HEK293 (cell line): ENCODE results near the gene SLC18A3.

ENCODE experiments used
- CTCF ChIA-PET: fragments of 350-600 bp; formaldehyde crosslinking; extraction: SDS; loops from one replicate; lab custom pipeline; 2021; ENCODE audit warnings: antibody characterized with exemption; lab: Yijun Ruan, JAX
- POLR2A ChIA-PET: fragments of 300-600 bp; formaldehyde crosslinking; extraction: SDS; loops from one replicate; lab custom pipeline; 2020; ENCODE audit warnings: antibody characterized with exemption, inconsistent platforms; lab: Yijun Ruan, JAX
- H3K27ac ChIP-seq: fragments of 200-500 bp; sonication (Bioruptor generic); 2 replicates; pipeline ENCODE4 v1.5.1; 2014; ENCODE audit warnings: low read depth, low read length, control low read depth, inconsistent platforms; ENCODE audit errors: extremely low read depth
- H3K36me3 ChIP-seq, 2 experiments: fragments of 200-500 bp in 1 of 2; sonication (Bioruptor generic) in 1 of 2; 1 replicate in 1 of 2; 2 replicates in 1 of 2; pipeline ENCODE4 v1.5.1; 2014 to 2017; ENCODE audit warnings: inconsistent platforms in 2 of 2, low read length in 2 of 2; ENCODE audit not compliant: control insufficient read depth in 2 of 2, insufficient read depth in 1 of 2
- H3K4me1 ChIP-seq: fragments of 200-500 bp; sonication (Bioruptor generic); 2 replicates; pipeline ENCODE4 v1.5.1; 2014; ENCODE audit warnings: mild to moderate bottlenecking, low read length, inconsistent platforms; ENCODE audit not compliant: control insufficient read depth, insufficient read depth
- H3K4me3 ChIP-seq: 2 replicates; pipeline ENCODE4 v1.5.1; 2011; ENCODE audit warnings: low read depth, mild to moderate bottlenecking, control low read depth, low read length, moderate library complexity
- H3K9me3 ChIP-seq: fragments of 200-500 bp; sonication (Bioruptor generic); 2 replicates; pipeline ENCODE4 v1.5.1; 2014; ENCODE audit warnings: low read depth, low read length, inconsistent platforms; ENCODE audit not compliant: control insufficient read depth, insufficient read depth
- BCL11A ChIP-seq: fragments of 450-650 bp; formaldehyde crosslinking; IDR thresholded peaks from 2 replicates; pipeline ENCODE4 v1.5.1; 2016; ENCODE audit warnings: low read depth, missing biosample characterization, missing genetic modification characterization
- HOXC10 ChIP-seq: sonication (generic); formaldehyde crosslinking; IDR thresholded peaks from 2 replicates; pipeline ENCODE4 v1.8.1; 2023; ENCODE audit warnings: mild to moderate bottlenecking, missing genetic modification reagents
- KLF7 ChIP-seq: fragments of 450-650 bp; formaldehyde crosslinking; IDR thresholded peaks from 2 replicates; pipeline ENCODE4 v1.5.1; 2016; ENCODE audit warnings: missing biosample characterization, missing genetic modification characterization, borderline replicate concordance
- OSR2 ChIP-seq: fragments of 450-650 bp; formaldehyde crosslinking; IDR thresholded peaks from 2 replicates; pipeline ENCODE4 v1.5.1; 2016; ENCODE audit warnings: missing biosample characterization, missing genetic modification characterization
- PATZ1 ChIP-seq: fragments of 450-650 bp; formaldehyde crosslinking; IDR thresholded peaks from 2 replicates; pipeline ENCODE4 v1.5.1; 2016; ENCODE audit warnings: missing biosample characterization, missing genetic modification characterization
- SCRT1 ChIP-seq: fragments of 450-650 bp; formaldehyde crosslinking; IDR thresholded peaks from 2 replicates; pipeline ENCODE4 v1.5.1; 2016; ENCODE audit warnings: missing biosample characterization, missing genetic modification characterization, borderline replicate concordance
- SP7 ChIP-seq: fragments of 450-650 bp; formaldehyde crosslinking; IDR thresholded peaks from 2 replicates; pipeline ENCODE4 v1.5.1; 2016; ENCODE audit warnings: missing biosample characterization, missing genetic modification characterization
- ZBTB20 ChIP-seq: fragments of 450-650 bp; formaldehyde crosslinking; IDR thresholded peaks from 2 replicates; pipeline ENCODE4 v1.5.1; 2016; ENCODE audit warnings: missing biosample characterization, missing genetic modification characterization
- ZBTB8A ChIP-seq: fragments of 450-650 bp; formaldehyde crosslinking; IDR thresholded peaks from 2 replicates; pipeline ENCODE4 v1.5.1; 2016; ENCODE audit warnings: missing biosample characterization, missing genetic modification characterization
- ZNF133 ChIP-seq: fragments of 450-650 bp; formaldehyde crosslinking; IDR thresholded peaks from 2 replicates; pipeline ENCODE4 v1.5.1; 2016; ENCODE audit warnings: missing biosample characterization, missing genetic modification characterization
- ZNF23 ChIP-seq: fragments of 450-650 bp; formaldehyde crosslinking; IDR thresholded peaks from 2 replicates; pipeline ENCODE4 v1.5.1; 2016; ENCODE audit warnings: missing biosample characterization, missing genetic modification characterization, borderline replicate concordance
- ZNF280D ChIP-seq: fragments of 450-650 bp; formaldehyde crosslinking; IDR thresholded peaks from 2 replicates; pipeline ENCODE4 v1.5.1; 2016; ENCODE audit warnings: missing biosample characterization, missing genetic modification characterization
- ZNF341 ChIP-seq: fragments of 450-650 bp; formaldehyde crosslinking; IDR thresholded peaks from 2 replicates; pipeline ENCODE4; 2016; ENCODE audit warnings: low read depth, missing biosample characterization, missing genetic modification characterization
- ZNF391 ChIP-seq: fragments of 450-650 bp; formaldehyde crosslinking; IDR thresholded peaks from 2 replicates; pipeline ENCODE4 v1.5.1; 2016; ENCODE audit warnings: low read depth, missing biosample characterization, missing genetic modification characterization, borderline replicate concordance
- ZNF423 ChIP-seq: fragments of 450-650 bp; formaldehyde crosslinking; IDR thresholded peaks from 2 replicates; pipeline ENCODE4 v1.5.1; 2016; ENCODE audit warnings: missing biosample characterization, missing genetic modification characterization
- ZNF449 ChIP-seq: fragments of 450-650 bp; formaldehyde crosslinking; IDR thresholded peaks from 2 replicates; pipeline ENCODE4 v1.5.1; 2017; ENCODE audit warnings: missing biosample characterization, mild to moderate bottlenecking, missing genetic modification characterization, moderate library complexity
- ZNF510 ChIP-seq: fragments of 450-650 bp; formaldehyde crosslinking; IDR thresholded peaks from 2 replicates; pipeline ENCODE4 v1.5.1; 2018; ENCODE audit warnings: mild to moderate bottlenecking, missing genetic modification characterization, missing biosample characterization; ENCODE audit not compliant: insufficient replicate concordance
- ZNF600 ChIP-seq: fragments of 450-650 bp; formaldehyde crosslinking; IDR thresholded peaks from 2 replicates; pipeline ENCODE4 v1.5.1; 2016; ENCODE audit warnings: missing biosample characterization, missing genetic modification characterization
- ZNF664 ChIP-seq: fragments of 450-650 bp; formaldehyde crosslinking; IDR thresholded peaks from 2 replicates; pipeline ENCODE4 v1.5.1; 2016; ENCODE audit warnings: missing biosample characterization, missing genetic modification characterization
- ZNF776 ChIP-seq: fragments of 450-650 bp; formaldehyde crosslinking; IDR thresholded peaks from 2 replicates; pipeline ENCODE4 v1.5.0; 2017; ENCODE audit warnings: missing biosample characterization, missing genetic modification characterization, borderline replicate concordance
- ZNF830 ChIP-seq: fragments of 450-650 bp; IDR thresholded peaks from 2 replicates; pipeline ENCODE4 v1.5.0; 2018; ENCODE audit warnings: missing biosample characterization, missing genetic modification characterization, low read depth, mild to moderate bottlenecking, moderate library complexity

The SLC18A3 gene

GRCh38 chr10:49632406-49633317 lies 22.6 kb downstream of the SLC18A3 start:
- CTCF ChIA-PET: no interaction called here
- POLR2A ChIA-PET: interaction anchor here (0.5 to 0.6 kb wide), 2 partner anchors 246 to 284 kb away, joined by 3 to 6 read pairs; no protein-coding TSS in a partner anchor
- no peak overlapping the region for H3K4me3 ChIP-seq
- H3K9me3 ChIP-seq: no peaks in the 10 kb centered on the region
- H3K27ac ChIP-seq: no peak overlapping the region
- H3K4me1 ChIP-seq: no peaks in the 10 kb centered on the region
- no peaks in the 10 kb centered on the region for H3K36me3 ChIP-seq
- TF ChIP-seq SP7 (tag by site-specific recombination): peak; percentile 47; the same call in 1 of the 2 replicates
- TF ChIP-seq HOXC10 (CRISPR knock-in tag): no peak
- TF ChIP-seq ZBTB20 (tag by site-specific recombination): peak; percentile 70

GRCh38 chr10:49633327-49634068 lies 23.4 kb downstream of the SLC18A3 start:
- CTCF ChIA-PET: interaction anchor here (1.0 kb wide), 1 partner anchor 12 kb away, joined by 3 read pairs; no protein-coding TSS in a partner anchor
- H3K4me1 ChIP-seq: no peaks in the 10 kb centered on the region
- no peak overlapping the region for H3K27ac ChIP-seq
- POLR2A ChIA-PET: interaction anchor here (0.5 to 0.6 kb wide), 2 partner anchors 245 to 284 kb away, joined by 3 to 6 read pairs; no protein-coding TSS in a partner anchor
- H3K4me3 ChIP-seq: no peak overlapping the region
- H3K36me3 ChIP-seq: no peaks in the 10 kb centered on the region
- TF ChIP-seq ZNF280D (tag by site-specific recombination) (no peak), ZNF341 (tag by site-specific recombination) (no peak), ZNF23 (tag by site-specific recombination) (no peak), SCRT1 (tag by site-specific recombination) (no peak), ZNF600 (no peak), OSR2 (tag by site-specific recombination) (no peak), ZNF776 (tag by site-specific recombination) (no peak), SP7 (tag by site-specific recombination) (no peak), ZNF510 (no peak), ZNF449 (tag by site-specific recombination) (no peak), ZNF830 (tag by site-specific recombination) (no peak), BCL11A (tag by site-specific recombination) (no peak), KLF7 (tag by site-specific recombination) (no peak), ZNF391 (tag by site-specific recombination) (no peak), ZNF133 (no peak), ZNF664 (tag by site-specific recombination) (no peak), PATZ1 (tag by site-specific recombination) (no peak), ZBTB8A (tag by site-specific recombination) (no peak), ZNF423 (tag by site-specific recombination) (no peak)
- no peaks in the 10 kb centered on the region for H3K9me3 ChIP-seq
